Fibroblast of skin of scalp (primary cell): ENCODE measurements around the gene TAOK3.
A peak's percentile ranks its signal among the peaks of the same experiment; 100 is the strongest.
"Not testable (repeated sequence)": the region's sequence is repeated elsewhere in the genome, so short reads cannot be mapped to it uniquely, and the experiment has no call there.

ENCODE experiments used
- DNase-seq: peaks from one replicate; pipeline ENCODE4 v3.0.0-alpha.2; 2013

TAOK3 gene

DNA sequence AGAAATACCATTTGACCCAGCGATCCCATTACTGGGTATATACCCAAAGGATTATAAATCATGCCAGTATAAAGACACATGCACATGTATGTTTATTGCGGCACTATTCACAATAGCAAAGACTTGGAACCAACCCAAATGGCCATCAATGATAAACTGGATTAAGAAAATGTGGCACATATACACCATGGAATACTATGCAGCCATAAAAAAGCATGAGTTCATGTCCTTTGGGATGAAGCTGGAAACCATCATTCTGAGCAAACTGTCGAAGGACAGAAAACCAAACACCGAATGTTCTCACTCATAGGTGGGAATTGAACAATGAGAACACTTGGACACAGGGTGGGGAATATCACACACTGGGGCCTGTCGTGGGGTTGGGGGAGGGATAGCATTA, 243.3 kb downstream of the TAOK3 start:
- DNase-seq = not testable (repeated sequence)

GRCh38 chr12:118127867-118128266, 244.8 kb downstream of the TAOK3 start:
- DNase-seq = no peak

DNA sequence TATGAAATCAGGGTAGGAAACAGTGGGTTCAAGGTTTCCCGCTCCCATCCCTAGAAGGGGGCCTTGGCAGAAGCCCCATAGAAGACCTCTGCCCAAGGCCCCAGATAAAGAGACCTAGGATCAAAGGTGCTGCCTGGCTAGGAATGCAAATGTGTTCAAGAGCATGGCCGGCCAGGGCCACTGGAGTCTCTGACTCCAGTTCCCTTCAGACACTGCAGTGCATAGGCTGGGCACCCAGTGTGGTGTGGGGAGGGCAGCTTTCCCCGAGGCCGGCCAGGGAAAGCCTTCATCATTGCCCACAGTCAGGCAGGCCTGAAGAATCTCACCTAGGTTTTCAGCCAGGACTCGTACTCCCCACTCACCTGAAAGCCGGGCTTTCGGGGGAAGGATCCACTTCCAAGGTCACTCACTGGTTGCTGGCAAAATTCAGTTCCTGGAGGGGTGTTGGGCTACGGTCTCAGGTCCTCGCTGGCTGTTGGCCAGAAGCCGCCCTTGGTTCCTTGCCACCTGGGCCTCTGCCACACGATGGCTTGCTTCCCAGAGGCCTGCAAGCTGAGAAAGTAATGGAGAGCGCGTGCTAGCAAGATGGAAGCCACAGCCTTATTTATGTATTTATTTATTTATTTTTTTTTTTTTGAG, 246.5 kb downstream of the TAOK3 start:
- no peak for DNase-seq

- no peak for DNase-seq
Measured at GRCh38 chr12:118125743-118126118, 247.0 kb downstream of the TAOK3 start.

DNA sequence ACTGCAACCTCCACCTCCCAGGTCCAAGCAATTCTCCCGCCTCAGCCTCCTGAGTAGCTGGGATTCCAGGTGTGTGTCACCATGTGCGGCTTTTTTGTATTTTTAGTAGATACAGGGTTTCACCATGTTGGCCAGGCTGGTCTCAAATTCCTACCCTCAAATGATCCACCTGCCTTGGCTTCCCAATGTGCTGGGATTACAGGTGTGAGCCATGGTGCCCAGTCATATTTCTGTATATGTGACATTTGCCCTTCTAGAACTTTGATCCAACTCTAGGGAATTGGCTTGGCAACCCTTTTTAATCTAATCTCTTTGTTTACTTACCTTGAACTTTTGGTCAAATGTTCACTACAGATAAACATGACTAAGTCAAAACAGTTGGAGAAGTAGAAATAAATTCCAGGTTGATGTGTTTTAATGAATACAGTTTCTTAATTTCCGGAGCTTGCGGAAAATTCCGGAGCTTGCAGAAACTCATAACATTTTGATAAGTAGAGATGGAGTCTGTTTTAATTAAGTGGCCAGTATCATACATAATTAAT, 248.3 kb downstream of the TAOK3 start:
- DNase-seq = no peak

DNA sequence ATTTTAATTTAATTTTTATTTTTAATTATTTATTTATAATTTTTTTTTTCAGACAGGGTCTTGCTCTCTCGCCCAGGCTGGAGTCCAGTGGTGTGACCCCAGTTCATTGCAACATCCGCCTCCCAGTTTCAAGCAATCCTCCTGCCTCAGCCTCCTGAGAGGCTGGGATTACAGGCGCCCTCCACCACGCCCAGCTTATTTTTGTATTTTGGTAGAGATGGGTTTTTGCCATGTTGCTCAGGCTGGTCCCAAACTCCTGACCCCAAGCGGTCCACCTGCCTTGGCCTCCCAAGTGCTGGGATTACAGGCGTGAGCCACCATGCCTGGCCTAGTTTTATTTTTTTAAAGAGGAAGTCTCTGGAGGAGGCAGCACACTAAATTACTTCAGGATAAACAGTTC, 250.4 kb downstream of the TAOK3 start:
- DNase-seq = no peak

DNA sequence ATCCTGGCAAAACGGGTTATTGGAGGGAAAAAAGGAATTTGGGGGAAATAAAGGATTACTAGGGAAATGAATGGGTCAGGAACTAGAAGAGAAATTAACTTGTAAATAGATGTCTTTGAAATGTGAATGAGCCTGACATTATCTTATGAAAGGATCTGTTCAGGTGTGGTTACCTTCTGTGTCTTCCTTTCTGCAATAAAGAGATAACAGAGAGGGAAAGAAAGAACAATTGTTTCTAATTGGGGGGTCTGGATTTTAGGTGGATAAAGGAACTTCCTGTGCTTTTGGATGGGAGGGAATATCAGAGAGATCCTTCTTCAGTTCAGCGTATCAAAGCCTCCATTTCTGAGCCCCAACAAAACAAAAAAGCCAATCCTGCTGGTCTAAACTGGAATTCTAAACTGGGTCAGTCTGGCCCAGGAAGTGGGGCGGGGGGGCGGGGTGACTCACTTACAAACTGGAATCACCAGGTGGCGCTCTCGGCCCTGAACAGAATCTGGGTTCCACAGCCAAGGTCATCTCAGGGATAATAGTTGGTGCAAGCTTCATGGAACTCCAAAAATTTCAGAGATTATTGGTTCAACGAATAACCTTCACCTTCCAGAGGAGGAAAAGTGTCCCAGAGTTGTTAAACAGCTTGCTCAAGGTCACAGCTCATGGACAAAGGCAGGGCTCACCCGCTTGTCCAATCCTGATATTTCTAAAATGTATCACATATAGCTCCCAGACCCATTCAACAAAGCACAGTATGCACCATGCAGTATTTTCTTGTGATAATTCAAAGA, 251.9 kb downstream of the TAOK3 start:
- peak; percentile 68 for DNase-seq

GRCh38 chr12:118119449-118119879, 253.2 kb downstream of the TAOK3 start:
- DNase-seq = no peak

DNA sequence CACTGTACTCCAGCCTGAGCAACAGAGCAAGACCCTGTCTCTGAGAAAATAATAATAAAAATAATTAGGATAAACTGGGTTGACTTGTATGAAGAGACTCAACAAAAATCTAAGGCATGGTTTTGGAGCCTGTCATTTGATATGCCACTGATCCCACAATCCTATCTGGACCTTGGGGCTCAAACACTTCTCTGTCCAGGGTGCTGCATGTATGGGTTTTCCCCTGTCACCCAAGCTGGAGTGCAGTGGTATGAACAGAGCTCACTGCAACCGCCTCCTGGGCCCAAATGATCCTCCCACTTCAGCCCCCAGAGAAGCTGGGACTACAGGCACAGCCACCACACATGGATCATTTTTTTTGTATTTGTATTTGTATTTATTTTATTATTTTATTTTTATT, 263.6 kb downstream of the TAOK3 start:
- DNase-seq = peak; percentile 11

GRCh38 chr12:118107694-118108093, 265.0 kb downstream of the TAOK3 start:
- DNase-seq = no peak

GRCh38 chr12:118107011-118107410, 265.7 kb downstream of the TAOK3 start:
- no peak for DNase-seq

- peak; percentile 56 for DNase-seq
Measured at GRCh38 chr12:118103601-118104382, 268.9 kb downstream of the TAOK3 start, which contains the start of gene VSIG10. Gene VSIG10, minus strand, starts transcription at chr12:118104011. Its CDS starts 340 bp downstream, at chr12:118103671.

- DNase-seq = peak; percentile 5
Measured at GRCh38 chr12:118103201-118103600, 269.5 kb downstream of the TAOK3 start.

DNA sequence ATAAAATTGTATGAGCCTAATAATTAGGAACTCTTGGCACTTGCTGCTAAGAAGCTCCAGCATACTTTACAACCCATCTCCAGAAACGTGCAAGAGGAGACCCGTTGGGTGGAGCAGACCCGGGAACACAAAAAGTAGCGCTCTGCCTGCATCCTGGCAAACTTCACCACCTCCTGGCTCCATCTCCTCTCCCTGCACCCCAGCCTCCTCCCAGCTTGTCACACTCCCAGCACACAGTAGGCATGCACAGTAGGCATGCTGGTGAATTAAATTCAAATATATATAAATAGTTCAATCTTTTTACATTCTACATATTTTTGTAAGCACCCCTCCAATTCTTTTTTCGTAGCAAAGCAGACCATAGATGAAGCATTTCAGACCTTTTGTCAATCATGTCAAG, 270.1 kb downstream of the TAOK3 start:
- DNase-seq = no peak

GRCh38 chr12:118102070-118102469, 270.6 kb downstream of the TAOK3 start:
- no peak for DNase-seq

- DNase-seq = no peak
Measured at GRCh38 chr12:118101051-118101450, 271.7 kb downstream of the TAOK3 start.
